Ecto neural progenitor cell (in vitro differentiated cells): ENCODE data around the gene SLC25A44.
A peak's percentile ranks its signal among the peaks of the same experiment; 100 is the strongest.
"Not testable (repeated sequence)": the region's sequence is repeated elsewhere in the genome, so short reads cannot be mapped to it uniquely, and the experiment has no call there.

Experiments used
- DNase-seq: peaks from one replicate; pipeline ENCODE4 v3.0.0-alpha.2; 2018; ENCODE audit warnings: low spot score

SLC25A44 gene

GRCh38 chr1:156204686-156205085 is 10.8 kb downstream of the SLC25A44 start:
- no peak for DNase-seq

- no peak for DNase-seq
Measured at GRCh38 chr1:156211243-156211642, 17.3 kb downstream of the SLC25A44 start.

- no peak for DNase-seq
Measured at GRCh38 chr1:156212130-156212529, 18.2 kb downstream of the SLC25A44 start.

GRCh38 chr1:156212833-156213643 is 19.1 kb downstream of the SLC25A44 start, which contains the start of gene PMF1:
Gene PMF1, plus strand, starts transcription at chr1:156213007. Its CDS starts 9 bp downstream, at chr1:156213016.
- peak; percentile 97 for DNase-seq

- DNase-seq: no peak
Measured at GRCh38 chr1:156213644-156213966, 19.7 kb downstream of the SLC25A44 start.

GRCh38 chr1:156214024-156214748 is 20.3 kb downstream of the SLC25A44 start:
- DNase-seq: no peak

GRCh38 chr1:156216361-156217086 is 22.6 kb downstream of the SLC25A44 start:
- not testable (repeated sequence) for DNase-seq

GRCh38 chr1:156217871-156218270 is 24.0 kb downstream of the SLC25A44 start:
- no peak for DNase-seq

- DNase-seq: no peak
Measured at GRCh38 chr1:156220226-156220625, 26.3 kb downstream of the SLC25A44 start.

- DNase-seq: no peak
Measured at GRCh38 chr1:156221986-156222692, 28.2 kb downstream of the SLC25A44 start.

- no peak for DNase-seq
Measured at GRCh38 chr1:156225677-156226014, 31.7 kb downstream of the SLC25A44 start.

- no peak for DNase-seq
Measured at GRCh38 chr1:156226116-156226538, 32.2 kb downstream of the SLC25A44 start.

GRCh38 chr1:156226782-156227181 is 32.9 kb downstream of the SLC25A44 start:
- no peak for DNase-seq

GRCh38 chr1:156228501-156228900 is 34.6 kb downstream of the SLC25A44 start:
- DNase-seq: no peak

- DNase-seq: no peak
Measured at GRCh38 chr1:156229809-156230472, 36.0 kb downstream of the SLC25A44 start.

- no peak for DNase-seq
Measured at GRCh38 chr1:156230473-156230837, 36.6 kb downstream of the SLC25A44 start.

GRCh38 chr1:156232201-156232894 is 38.4 kb downstream of the SLC25A44 start:
- DNase-seq: no peak

- no peak for DNase-seq
Measured at GRCh38 chr1:156233426-156234127, 39.7 kb downstream of the SLC25A44 start.

- DNase-seq: no peak
Measured at GRCh38 chr1:156236164-156236563, 42.3 kb downstream of the SLC25A44 start.

- no peak for DNase-seq
Measured at GRCh38 chr1:156238248-156238647, 44.3 kb downstream of the SLC25A44 start.
